ENCODE data around the gene RNF11.

- no peak for TF ChIP-seq SIN3A (IDR thresholded peaks at IDR 0.05; ENCODE audit: borderline replicate concordance, insufficient read depth, low read length)
- TF ChIP-seq, protein P1, sequence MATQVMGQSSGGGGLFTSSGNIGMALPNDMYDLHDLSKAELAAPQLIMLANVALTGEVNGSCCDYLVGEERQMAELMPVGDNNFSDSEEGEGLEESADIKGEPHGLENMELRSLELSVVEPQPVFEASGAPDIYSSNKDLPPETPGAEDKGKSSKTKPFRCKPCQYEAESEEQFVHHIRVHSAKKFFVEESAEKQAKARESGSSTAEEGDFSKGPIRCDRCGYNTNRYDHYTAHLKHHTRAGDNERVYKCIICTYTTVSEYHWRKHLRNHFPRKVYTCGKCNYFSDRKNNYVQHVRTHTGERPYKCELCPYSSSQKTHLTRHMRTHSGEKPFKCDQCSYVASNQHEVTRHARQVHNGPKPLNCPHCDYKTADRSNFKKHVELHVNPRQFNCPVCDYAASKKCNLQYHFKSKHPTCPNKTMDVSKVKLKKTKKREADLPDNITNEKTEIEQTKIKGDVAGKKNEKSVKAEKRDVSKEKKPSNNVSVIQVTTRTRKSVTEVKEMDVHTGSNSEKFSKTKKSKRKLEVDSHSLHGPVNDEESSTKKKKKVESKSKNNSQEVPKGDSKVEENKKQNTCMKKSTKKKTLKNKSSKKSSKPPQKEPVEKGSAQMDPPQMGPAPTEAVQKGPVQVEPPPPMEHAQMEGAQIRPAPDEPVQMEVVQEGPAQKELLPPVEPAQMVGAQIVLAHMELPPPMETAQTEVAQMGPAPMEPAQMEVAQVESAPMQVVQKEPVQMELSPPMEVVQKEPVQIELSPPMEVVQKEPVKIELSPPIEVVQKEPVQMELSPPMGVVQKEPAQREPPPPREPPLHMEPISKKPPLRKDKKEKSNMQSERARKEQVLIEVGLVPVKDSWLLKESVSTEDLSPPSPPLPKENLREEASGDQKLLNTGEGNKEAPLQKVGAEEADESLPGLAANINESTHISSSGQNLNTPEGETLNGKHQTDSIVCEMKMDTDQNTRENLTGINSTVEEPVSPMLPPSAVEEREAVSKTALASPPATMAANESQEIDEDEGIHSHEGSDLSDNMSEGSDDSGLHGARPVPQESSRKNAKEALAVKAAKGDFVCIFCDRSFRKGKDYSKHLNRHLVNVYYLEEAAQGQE (IDR thresholded peaks at IDR 0.05; ENCODE audit: insufficient read depth in 1 of 2, low read depth in 2 of 2, low read length in 2 of 2) = no peak
Observed at GRCh38 chr1:51216631-51217030, 19.4 kb upstream of the RNF11 start.

Measured in PFSK-1 (cell line).